Sigmoid colon (tissue), 4 donors: Measurements from ENCODE around the gene KCNIP1.

ENCODE experiments used
- EP300 ChIP-seq, 4 donors: sonication (generic); formaldehyde crosslinking; IDR thresholded peaks; one replicate each; pipeline ENCODE4 v1.6.1; 2017; ENCODE audit warnings: antibody characterized with exemption in 4 of 4
- POLR2A ChIP-seq, 2 donors: fragments of 450-650 bp; IDR thresholded peaks; one replicate each; pipeline ENCODE4 v1.6.1; 2016; ENCODE audit warnings: antibody characterized with exemption in 2 of 2, mild to moderate bottlenecking in 2 of 2, moderate library complexity in 2 of 2
- POLR2AphosphoS5 ChIP-seq, 4 donors: sonication (generic); formaldehyde crosslinking; IDR thresholded peaks; one replicate each; pipeline ENCODE4 v1.6.1; 2017; ENCODE audit warnings: antibody characterized with exemption in 4 of 4
- TF ChIP-seq, protein P1 (sequence below), 4 experiments: fragments of 450-650 bp in 3 of 4; fragments of 200-600 bp in 1 of 4; IDR thresholded peaks; one replicate each; pipeline ENCODE4 v1.5.1; 2016 to 2019; ENCODE audit warnings: antibody characterized with exemption in 4 of 4, mild to moderate bottlenecking in 3 of 4, moderate library complexity in 2 of 4

GRCh38 chr5:170614065-170614490 lies 110.3 kb downstream of the KCNIP1 start:
- TF ChIP-seq EP300 (IDR thresholded peaks at IDR 0.05), result no peak
- TF ChIP-seq, protein P1, sequence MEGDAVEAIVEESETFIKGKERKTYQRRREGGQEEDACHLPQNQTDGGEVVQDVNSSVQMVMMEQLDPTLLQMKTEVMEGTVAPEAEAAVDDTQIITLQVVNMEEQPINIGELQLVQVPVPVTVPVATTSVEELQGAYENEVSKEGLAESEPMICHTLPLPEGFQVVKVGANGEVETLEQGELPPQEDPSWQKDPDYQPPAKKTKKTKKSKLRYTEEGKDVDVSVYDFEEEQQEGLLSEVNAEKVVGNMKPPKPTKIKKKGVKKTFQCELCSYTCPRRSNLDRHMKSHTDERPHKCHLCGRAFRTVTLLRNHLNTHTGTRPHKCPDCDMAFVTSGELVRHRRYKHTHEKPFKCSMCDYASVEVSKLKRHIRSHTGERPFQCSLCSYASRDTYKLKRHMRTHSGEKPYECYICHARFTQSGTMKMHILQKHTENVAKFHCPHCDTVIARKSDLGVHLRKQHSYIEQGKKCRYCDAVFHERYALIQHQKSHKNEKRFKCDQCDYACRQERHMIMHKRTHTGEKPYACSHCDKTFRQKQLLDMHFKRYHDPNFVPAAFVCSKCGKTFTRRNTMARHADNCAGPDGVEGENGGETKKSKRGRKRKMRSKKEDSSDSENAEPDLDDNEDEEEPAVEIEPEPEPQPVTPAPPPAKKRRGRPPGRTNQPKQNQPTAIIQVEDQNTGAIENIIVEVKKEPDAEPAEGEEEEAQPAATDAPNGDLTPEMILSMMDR (IDR thresholded peaks at IDR 0.05), result no peak
- no peak for TF ChIP-seq POLR2AphosphoS5 (IDR thresholded peaks at IDR 0.05)
- no peak for TF ChIP-seq POLR2A (IDR thresholded peaks at IDR 0.05)
